ENCODE data around the gene BCHE. TPM values are rescaled to one million over a fixed set of nuclear protein-coding genes. Genes with fewer than 3 reads are reported as not detected.

Gene BCHE
- total RNA-seq, 2 donors from 2014 or later, result 1.6 to 5.4 TPM

- Histone ChIP-seq H3K27me3 (no peaks in the 10 kb centered on the region), H3K27ac (no peak overlapping the region), H3K4me3 (no peak overlapping the region), H3K36me3 (no peaks in the 10 kb centered on the region), H3K9me3 (no peaks in the 10 kb centered on the region), H3K9ac (ENCODE audit: low read depth in 2 of 2, low read length in 2 of 2) (no peak overlapping the region), H3K4me1 (no peaks in the 10 kb centered on the region)
- no peak for TF ChIP-seq CTCF (IDR thresholded peaks at IDR 0.05)
- DNase-seq, result no peak
- intact Hi-C loops (cut with DNase I), result no loop called here
Observed at GRCh38 chr3:165875644-165876043, 38.4 kb upstream of the BCHE start.

GRCh38 chr3:165874663-165875489 lies 37.7 kb upstream of the BCHE start:
- intact Hi-C loops (cut with DNase I), result no loop called here
- no peak overlapping the region for H3K9ac ChIP-seq (ENCODE audit: low read depth in 2 of 2, low read length in 2 of 2)
- H3K9me3 ChIP-seq, result no peaks in the 10 kb centered on the region
- H3K4me3 ChIP-seq, result no peak overlapping the region
- H3K27ac ChIP-seq, result no peak overlapping the region
- DNase-seq, result no peak
- H3K4me1 ChIP-seq, result no peaks in the 10 kb centered on the region
- TF ChIP-seq CTCF (IDR thresholded peaks at IDR 0.05), result no peak
- H3K36me3 ChIP-seq, result no peaks in the 10 kb centered on the region
- no peaks in the 10 kb centered on the region for H3K27me3 ChIP-seq

- TF ChIP-seq CTCF (IDR thresholded peaks at IDR 0.05), result no peak
- H3K27ac ChIP-seq, result no peak overlapping the region
- H3K9ac ChIP-seq (ENCODE audit: low read depth in 2 of 2, low read length in 2 of 2), result no peak overlapping the region
- H3K27me3 ChIP-seq, result no peaks in the 10 kb centered on the region
- H3K9me3 ChIP-seq, result no peaks in the 10 kb centered on the region
- no peak overlapping the region for H3K4me3 ChIP-seq
- DNase-seq, result no peak
- H3K4me1 ChIP-seq, result no peaks in the 10 kb centered on the region
- intact Hi-C loops (cut with DNase I), result no loop called here
- no peaks in the 10 kb centered on the region for H3K36me3 ChIP-seq
Observed at GRCh38 chr3:165868088-165868487, 30.9 kb upstream of the BCHE start.

GRCh38 chr3:165859061-165859460 lies 21.8 kb upstream of the BCHE start:
- Histone ChIP-seq H3K4me1 (no peaks in the 10 kb centered on the region), H3K9me3 (no peaks in the 10 kb centered on the region), H3K9ac (ENCODE audit: low read depth in 2 of 2, low read length in 2 of 2) (no peak overlapping the region), H3K36me3 (no peaks in the 10 kb centered on the region), H3K4me3 (no peak overlapping the region), H3K27me3 (no peaks in the 10 kb centered on the region), H3K27ac (no peak overlapping the region)
- TF ChIP-seq CTCF (IDR thresholded peaks at IDR 0.05), result no peak
- intact Hi-C loops (cut with DNase I), result no loop called here
- no peak for DNase-seq

- Histone ChIP-seq H3K9me3 (no peaks in the 10 kb centered on the region), H3K4me1 (no peaks in the 10 kb centered on the region), H3K4me3 (no peak overlapping the region), H3K9ac (ENCODE audit: low read depth in 2 of 2, low read length in 2 of 2) (no peak overlapping the region), H3K36me3 (no peaks in the 10 kb centered on the region), H3K27me3 (no peaks in the 10 kb centered on the region), H3K27ac (no peak overlapping the region)
- no peak for TF ChIP-seq CTCF (IDR thresholded peaks at IDR 0.05)
- DNase-seq, result no peak
- intact Hi-C loops (cut with DNase I), result no loop called here
Observed at GRCh38 chr3:165855581-165855980, 18.4 kb upstream of the BCHE start.
